22Rv1 (cell line): ENCODE results near the gene SDK1.

Source experiments
- H3K27ac ChIP-seq: fragments of 450-650 bp; 2 replicates; pipeline ENCODE4 v1.5.1; 2017
- CTCF ChIP-seq: fragments of 450-650 bp; IDR thresholded peaks from 2 replicates; pipeline ENCODE4 v1.5.1; 2017; ENCODE audit warnings: mild to moderate bottlenecking
- ZFX ChIP-seq: fragments of 450-650 bp; IDR thresholded peaks from 2 replicates; pipeline ENCODE4 v1.6.1; 2017; ENCODE audit warnings: antibody characterized with exemption, borderline replicate concordance

SDK1 gene

GRCh38 chr7:3277604-3278572 lies 23.2 kb upstream of the SDK1 start:
- no peak for TF ChIP-seq CTCF
- no peak for TF ChIP-seq ZFX
- H3K27ac ChIP-seq, result no peak overlapping the region

GRCh38 chr7:3279147-3279818 lies 21.8 kb upstream of the SDK1 start:
- no peak for TF ChIP-seq CTCF
- TF ChIP-seq ZFX, result no peak
- no peak overlapping the region for H3K27ac ChIP-seq

GRCh38 chr7:3280445-3280844 lies 20.6 kb upstream of the SDK1 start:
- no peak overlapping the region for H3K27ac ChIP-seq
- TF ChIP-seq ZFX (no peak), CTCF (no peak)

- TF ChIP-seq CTCF, result no peak
- no peak for TF ChIP-seq ZFX
These were observed 20.0 kb upstream of the SDK1 start for GRCh38 chr7:3280946-3281656.

GRCh38 chr7:3282457-3282856 lies 18.6 kb upstream of the SDK1 start:
- H3K27ac ChIP-seq, result no peak overlapping the region
- TF ChIP-seq CTCF (no peak), ZFX (no peak)

More at GRCh38 chr7:3280946-3281656, 20.0 kb upstream of the SDK1 start:
- no peak overlapping the region for H3K27ac ChIP-seq

GRCh38 chr7:3283130-3283704 lies 17.8 kb upstream of the SDK1 start:
- no peak overlapping the region for H3K27ac ChIP-seq
- TF ChIP-seq CTCF (no peak), ZFX (no peak)
